GM21717 (cell line): ENCODE results near the gene PGM2L1.
A peak's percentile ranks its signal among the peaks of the same experiment; 100 is the strongest.
"Not testable (repeated sequence)": the region's sequence is repeated elsewhere in the genome, so short reads cannot be mapped to it uniquely, and the experiment has no call there.

Experiments
- ATAC-seq: cut with Tn5 transposase; IDR thresholded peaks from one replicate; pipeline ENCODE4 v1.9.1; 2021; ENCODE audit warnings: mild to moderate bottlenecking, moderate library complexity; ENCODE audit not compliant: unreplicated experiment

Gene PGM2L1

GRCh38 chr11:74403607-74404321 lies 5.5 kb upstream of the PGM2L1 start:
- ATAC-seq: no peak

- ATAC-seq: no peak
Measured at GRCh38 chr11:74400606-74401005, 2.4 kb upstream of the PGM2L1 start.

GRCh38 chr11:74397501-74398243 lies 561 bp downstream of the PGM2L1 start:
- peak; percentile 30 for ATAC-seq

- ATAC-seq: no peak
Measured at GRCh38 chr11:74392256-74392655, 6.0 kb downstream of the PGM2L1 start.

GRCh38 chr11:74391193-74391592 lies 7.0 kb downstream of the PGM2L1 start:
- ATAC-seq: no peak

- ATAC-seq: no peak
Measured at GRCh38 chr11:74390697-74391096, 7.5 kb downstream of the PGM2L1 start.

- no peak for ATAC-seq
Measured at GRCh38 chr11:74388678-74389327, 9.4 kb downstream of the PGM2L1 start.

GRCh38 chr11:74384641-74385040 lies 13.6 kb downstream of the PGM2L1 start:
- no peak for ATAC-seq

- ATAC-seq: no peak
Measured at GRCh38 chr11:74380746-74381439, 17.3 kb downstream of the PGM2L1 start.

- ATAC-seq: no peak
Measured at GRCh38 chr11:74377689-74378088, 20.5 kb downstream of the PGM2L1 start.

- no peak for ATAC-seq
Measured at GRCh38 chr11:74373382-74373781, 24.9 kb downstream of the PGM2L1 start.

- no peak for ATAC-seq
Measured at GRCh38 chr11:74371269-74372052, 26.8 kb downstream of the PGM2L1 start.

GRCh38 chr11:74370123-74370522 lies 28.1 kb downstream of the PGM2L1 start:
- ATAC-seq: no peak

GRCh38 chr11:74367881-74368280 lies 30.4 kb downstream of the PGM2L1 start:
- no peak for ATAC-seq

- no peak for ATAC-seq
Measured at GRCh38 chr11:74366576-74366975, 31.7 kb downstream of the PGM2L1 start.

- not testable (repeated sequence) for ATAC-seq
Measured at GRCh38 chr11:74365805-74366204, 32.4 kb downstream of the PGM2L1 start.

GRCh38 chr11:74357449-74357848 lies 40.8 kb downstream of the PGM2L1 start:
- ATAC-seq: no peak

GRCh38 chr11:74355626-74356025 lies 42.6 kb downstream of the PGM2L1 start:
- no peak for ATAC-seq

- ATAC-seq: no peak
Measured at GRCh38 chr11:74354036-74354435, 44.2 kb downstream of the PGM2L1 start.

GRCh38 chr11:74347381-74347780 lies 50.9 kb downstream of the PGM2L1 start:
- ATAC-seq: no peak

GRCh38 chr11:74345420-74345819 lies 52.8 kb downstream of the PGM2L1 start:
- ATAC-seq: no peak
